Hematopoietic multipotent progenitor cell treated with erythropoietin and hydrocortisone succinate and interleukin-3 and kit ligand, for 4 days (in vitro differentiated cells): ENCODE results near the gene AK4.

Experiments
- DNase-seq: peaks from one replicate; pipeline ENCODE4 v3.0.0-alpha.2; 2015

AK4 gene

GRCh38 chr1:65255035-65255655 lies 107.1 kb downstream of the AK4 start:
- peak; percentile 67 for DNase-seq

DNA sequence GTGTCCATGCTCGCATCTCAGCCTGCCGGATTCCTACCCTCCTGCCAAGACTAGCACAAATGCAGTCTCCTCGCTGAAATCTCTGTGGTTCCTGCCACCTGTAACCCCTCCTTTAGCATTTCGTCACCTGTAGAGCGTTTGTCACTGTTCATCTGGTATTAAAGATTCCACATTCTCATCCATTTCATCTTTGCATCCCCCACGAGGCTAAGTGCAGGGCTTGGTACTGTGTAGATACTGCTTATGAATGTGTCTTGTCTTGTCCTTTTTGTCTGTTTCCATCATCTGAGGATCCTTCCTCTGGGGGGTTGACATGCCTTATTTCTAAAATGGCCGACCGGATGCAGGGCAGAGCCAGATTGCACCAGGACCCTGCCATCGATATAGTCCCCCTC lies 107.7 kb downstream of the AK4 start:
- DNase-seq, result no peak

DNA sequence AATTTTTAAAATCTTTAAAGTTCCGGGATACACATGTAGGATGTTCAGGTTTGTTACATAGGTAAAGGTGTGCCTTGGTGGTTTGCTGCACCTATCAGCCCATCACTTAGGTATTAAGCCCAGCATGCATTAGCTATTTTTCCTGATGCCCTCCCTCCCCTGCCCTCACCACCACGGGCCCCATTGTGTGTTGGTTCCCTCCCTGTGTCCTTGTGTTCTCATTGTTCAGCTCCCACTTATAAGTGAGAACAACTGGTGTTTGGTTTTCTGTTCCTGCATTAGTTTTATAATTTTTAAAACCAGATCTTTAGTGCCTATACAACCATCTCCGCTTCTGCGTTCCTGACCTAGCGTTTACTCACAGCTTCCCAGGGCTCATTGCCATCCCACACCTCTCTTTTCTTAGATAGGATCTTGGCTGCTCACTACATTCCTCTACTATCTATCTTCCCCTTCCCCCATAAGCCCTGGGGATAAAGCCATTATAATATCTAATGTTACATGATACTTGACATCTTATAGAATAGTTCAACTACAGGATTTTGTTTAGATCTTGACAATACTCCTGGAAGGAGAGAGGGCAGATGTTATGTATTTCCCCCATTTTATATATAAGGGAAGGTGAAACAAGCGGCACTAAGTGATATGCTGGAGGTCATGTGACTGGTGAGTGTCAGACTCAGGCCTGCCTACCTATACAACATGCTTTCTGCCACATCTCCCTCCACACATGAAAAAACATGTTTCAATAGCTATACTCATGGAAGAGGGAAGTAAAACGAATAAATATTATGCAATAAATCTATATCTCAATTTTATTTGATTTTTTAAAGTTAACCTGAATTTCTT lies 109.1 kb downstream of the AK4 start:
- no peak for DNase-seq

GRCh38 chr1:65258106-65258505 lies 110.1 kb downstream of the AK4 start:
- DNase-seq, result peak; percentile 59

DNA sequence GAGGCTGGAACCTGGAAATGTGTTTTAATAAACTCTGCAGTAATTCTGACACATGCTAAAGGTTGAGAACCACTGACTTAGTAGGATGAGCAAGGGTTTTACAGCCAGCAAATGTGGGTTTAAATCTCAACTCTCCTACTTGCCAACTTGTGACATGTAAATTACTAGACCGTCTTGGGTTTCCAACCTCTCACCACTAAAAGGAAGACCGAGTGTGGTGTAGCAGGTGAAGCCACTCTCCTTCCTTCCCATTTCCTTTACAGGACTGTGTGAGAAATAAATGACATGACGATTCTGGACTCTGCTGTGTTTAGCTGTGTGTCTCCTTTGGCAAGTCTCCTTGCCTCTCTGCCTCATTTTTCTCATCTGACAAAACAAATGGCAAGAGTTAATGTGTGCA lies 111.8 kb downstream of the AK4 start:
- DNase-seq, result no peak

- DNase-seq, result peak; percentile 56
These were observed 113.0 kb downstream of the AK4 start for GRCh38 chr1:65260851-65261473.

DNA sequence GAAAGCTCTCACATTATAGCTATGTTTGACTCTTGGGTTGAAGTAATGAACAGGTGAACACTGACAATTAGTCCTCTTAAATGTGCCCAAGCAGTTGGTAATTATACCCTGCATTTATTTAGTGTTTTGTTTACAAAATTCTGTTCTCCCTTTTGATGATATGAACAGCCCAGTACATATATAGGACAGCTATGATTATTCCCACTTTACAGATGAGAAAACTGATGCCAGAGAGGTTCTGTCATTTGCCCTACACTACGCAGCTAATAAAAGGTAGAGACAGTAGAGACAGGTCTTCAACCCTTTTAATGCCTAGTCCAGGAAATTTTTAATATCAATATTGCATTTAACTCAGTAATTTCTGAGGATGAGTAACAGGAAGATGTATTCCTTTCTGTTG lies 115.3 kb downstream of the AK4 start:
- DNase-seq, result no peak

DNA sequence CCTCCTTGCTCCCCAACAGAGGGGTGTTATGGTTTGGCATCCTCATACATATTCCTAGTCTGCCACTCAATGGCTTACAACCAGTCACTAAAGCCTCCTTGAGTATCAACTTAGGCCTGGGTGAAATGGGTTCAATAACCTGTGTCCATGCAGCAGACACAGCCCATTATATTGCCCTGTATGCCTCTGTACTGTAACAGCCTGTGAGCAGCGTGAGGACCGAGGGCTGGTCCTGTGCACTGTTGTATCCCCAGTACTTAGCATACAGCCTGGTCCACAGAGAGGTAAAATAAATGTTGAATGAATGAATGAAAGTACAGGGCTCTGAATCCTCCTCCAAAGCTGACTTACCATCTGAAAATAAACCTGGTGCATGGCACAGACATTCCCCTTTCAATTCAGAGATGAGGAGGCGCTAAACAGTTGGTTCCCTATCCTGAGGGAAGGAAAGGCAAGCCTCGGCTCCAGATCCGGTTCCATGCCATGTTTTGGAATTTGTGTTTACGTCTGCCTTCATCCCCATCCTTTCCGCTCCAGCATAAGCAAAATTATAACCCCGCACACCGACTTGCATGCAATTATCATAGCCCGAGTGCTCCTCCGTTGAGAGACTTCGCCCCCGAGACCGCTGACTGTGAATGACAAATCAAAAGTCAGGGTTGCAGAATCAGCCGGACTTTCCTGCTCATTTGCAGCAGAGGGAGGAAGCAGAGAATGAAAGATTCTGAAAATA lies 116.4 kb downstream of the AK4 start:
- peak; percentile 78 for DNase-seq

DNA sequence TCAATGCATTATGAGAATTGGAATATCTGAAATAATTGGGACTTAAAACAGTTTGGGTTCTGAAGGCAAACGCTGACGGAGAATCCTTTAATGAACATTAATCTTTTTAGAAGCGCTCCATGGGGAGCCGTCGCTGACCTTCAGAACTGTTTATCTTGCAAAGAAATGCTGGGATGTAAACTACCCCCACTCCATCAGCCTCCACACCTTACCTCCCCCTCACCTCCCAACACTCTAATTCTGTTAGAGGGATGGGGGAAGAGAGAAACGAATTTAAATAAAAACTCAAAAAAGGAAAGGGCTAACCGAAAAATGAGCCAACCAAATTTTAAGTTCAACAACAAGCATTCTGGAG lies 117.3 kb downstream of the AK4 start:
- DNase-seq, result no peak

DNA sequence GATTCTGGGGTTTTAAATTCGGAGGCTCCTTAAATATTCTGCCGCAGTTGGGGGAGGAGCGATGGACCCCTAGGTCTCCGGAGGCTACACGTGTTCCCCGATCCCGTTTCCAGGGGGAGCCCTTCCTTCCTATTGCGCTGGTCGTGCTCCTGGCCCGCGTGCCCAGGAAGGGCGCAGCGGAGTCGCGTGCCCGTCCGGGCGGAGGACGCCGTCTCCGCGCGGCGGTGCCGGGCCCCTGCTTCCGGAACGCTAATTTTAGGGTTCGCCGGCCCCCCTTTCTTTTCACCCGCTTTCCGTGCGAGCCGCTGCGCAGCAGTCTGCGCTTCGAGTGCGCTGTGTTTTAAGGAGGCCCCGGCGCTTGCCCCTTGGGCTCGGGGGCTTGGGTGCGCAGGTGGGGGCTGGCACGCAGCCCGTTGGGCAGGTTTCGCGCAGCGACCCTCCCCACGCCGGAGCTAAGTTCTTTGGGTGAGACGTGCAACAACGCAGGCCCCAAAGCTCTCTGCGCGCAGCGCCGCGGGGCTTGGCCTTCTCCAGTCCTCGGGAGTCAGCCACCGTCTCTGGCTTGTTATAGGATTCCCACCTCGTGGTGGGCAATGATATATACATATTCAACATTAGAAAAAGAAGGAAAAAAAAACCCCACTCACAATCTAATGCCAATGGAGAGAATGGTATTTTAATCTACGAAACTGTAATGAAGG lies 117.8 kb downstream of the AK4 start:
- peak; percentile 88 for DNase-seq

GRCh38 chr1:65266476-65266875 lies 118.5 kb downstream of the AK4 start:
- DNase-seq, result no peak

- DNase-seq, result no peak
These were observed 119.3 kb downstream of the AK4 start for GRCh38 chr1:65267271-65267670.

GRCh38 chr1:65267683-65268082 lies 119.7 kb downstream of the AK4 start:
- DNase-seq, result peak; percentile 48

DNA sequence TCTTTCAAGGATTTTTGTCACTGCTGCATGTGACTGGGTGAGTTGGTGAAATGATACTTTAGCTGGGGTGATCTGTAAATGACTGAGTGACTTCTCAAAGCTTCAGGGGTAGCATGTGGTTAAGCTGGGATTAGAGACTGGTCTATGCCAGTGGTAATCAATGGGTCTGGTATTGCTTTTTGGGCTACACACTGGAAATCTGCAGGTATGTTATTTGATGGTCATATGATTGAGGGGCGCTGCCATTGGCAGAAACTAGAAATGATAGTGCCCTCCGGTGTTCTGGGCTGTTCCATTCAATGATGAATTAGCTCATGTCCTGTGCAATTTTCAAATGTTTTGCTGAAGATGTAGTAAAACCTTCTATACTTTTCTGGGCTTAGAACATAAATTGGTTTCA lies 121.6 kb downstream of the AK4 start:
- DNase-seq, result no peak

GRCh38 chr1:65276197-65276939 lies 128.4 kb downstream of the AK4 start:
- DNase-seq, result no peak

DNA sequence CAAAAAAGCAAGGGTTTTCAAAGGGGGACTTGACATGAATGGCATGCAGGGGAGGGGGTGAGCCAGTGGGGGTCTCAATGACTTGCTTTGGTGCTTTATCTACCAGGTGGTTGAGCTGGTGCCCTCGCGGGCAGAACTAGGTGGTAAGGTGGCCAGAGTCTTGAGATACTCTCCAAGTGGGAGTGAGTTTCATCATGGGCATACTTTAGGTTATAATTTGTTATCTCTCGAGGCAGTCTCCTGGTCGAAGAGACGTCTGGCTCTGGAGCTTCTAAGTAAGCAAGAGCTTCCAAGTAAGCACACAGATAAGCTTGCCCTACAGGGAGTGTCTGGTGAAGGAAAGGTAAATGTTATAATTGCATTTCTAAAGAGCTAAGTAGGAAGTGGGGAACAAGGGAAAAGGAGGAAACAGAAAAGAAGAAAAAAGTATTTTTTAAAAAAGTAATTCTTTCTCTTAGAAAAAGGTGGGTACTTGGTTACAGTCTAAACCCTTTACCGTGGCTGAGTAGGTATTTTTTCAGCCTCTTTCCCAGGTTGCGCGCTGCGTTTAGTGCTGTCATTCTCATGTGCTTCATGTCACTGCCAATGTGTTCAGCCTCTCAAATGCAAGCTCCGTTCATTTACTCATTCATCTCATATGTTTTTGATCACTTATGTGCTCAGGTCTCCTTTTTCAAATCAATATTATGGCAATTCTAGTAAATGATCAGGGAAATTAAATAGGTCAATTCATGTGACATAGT lies 129.8 kb downstream of the AK4 start:
- DNase-seq, result peak; percentile 89

DNA sequence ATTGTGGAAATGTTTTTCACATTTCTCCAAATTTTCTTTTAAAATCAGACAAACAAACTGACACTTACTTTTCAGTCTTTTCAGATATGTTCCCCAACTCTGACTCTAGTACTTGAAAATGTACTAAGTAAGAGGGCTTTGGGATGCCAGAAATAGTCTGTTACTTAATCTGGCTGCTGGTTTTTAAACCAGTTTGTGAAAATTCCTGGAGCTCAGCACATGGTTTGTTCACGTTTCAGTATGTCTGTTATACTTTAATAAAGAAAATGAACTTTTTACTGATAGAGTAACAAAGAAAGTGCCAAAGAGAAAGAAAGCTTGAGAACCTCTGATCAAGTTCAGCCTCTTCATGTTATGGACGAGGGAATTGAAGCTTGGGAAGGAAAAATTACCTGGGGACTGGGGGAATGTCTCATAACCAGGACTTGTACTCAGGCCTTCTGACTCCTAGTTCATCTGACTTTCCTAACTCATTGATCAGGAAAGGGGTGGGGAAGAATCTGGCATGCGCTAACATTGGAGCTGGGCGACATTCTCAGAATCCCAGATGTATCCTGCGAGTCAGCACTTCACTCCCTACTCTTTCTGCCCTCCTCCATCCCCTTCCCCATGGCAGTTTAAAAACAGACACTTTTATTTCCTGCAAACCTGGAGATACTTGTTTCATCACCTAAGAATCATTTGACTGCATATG lies 130.5 kb downstream of the AK4 start:
- DNase-seq, result no peak

GRCh38 chr1:65279070-65279779 lies 131.2 kb downstream of the AK4 start:
- no peak for DNase-seq
